Caki2 (cell line): ENCODE data around the gene RBMX. TPM values are rescaled to one million over a fixed set of nuclear protein-coding genes. Genes with fewer than 3 reads are reported as not detected.
"Not testable (repeated sequence)": the region's sequence is repeated elsewhere in the genome, so short reads cannot be mapped to it uniquely, and the experiment has no call there.

Experiments
- DNase-seq: peaks from one replicate; pipeline ENCODE4 v3.0.0-alpha.2; 2015; ENCODE audit warnings: low read depth
- in situ Hi-C: cut with HindIII; loops from 2 replicates; pipeline ENCODE4 v1.10.0; 2016; ENCODE audit warnings: low sequenced_read_pairs, low pct_unique_long_range_greater_than_20kb, mixed read lengths
- total RNA-seq: library from RNA; depleted of rRNA; stranded (reverse); fragments of >200 nt; shearing (Covaris generic); gene quantifications from 2 replicates; pipeline ENCODE4 v1.2.3, GENCODE V29; 2014; ENCODE audit warnings: low replicate concordance

Gene RBMX
- total RNA-seq, 1 experiment from 2014 or later, result 364 TPM

DNA sequence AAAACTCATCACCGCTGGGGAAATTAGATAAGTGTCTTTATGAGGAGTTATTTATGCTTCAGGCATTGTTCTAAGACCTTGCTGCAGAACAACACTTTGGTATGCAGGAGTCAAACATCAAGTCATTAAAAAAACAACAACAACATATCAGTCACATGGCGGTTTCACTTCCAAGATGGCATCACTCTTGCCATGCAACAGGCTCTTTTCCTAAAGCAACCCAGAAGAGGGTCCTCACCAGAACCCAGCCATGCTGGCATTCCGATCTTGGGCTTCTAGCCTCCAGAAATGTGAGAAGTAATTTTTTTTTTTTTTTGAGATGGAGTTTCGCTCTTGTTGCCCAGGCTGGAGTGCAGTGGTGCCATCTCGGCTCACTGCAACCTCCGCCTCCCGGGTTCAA lies 8.7 kb upstream of the RBMX start:
- in situ Hi-C loops, result no loop called here
- DNase-seq, result no peak

DNA sequence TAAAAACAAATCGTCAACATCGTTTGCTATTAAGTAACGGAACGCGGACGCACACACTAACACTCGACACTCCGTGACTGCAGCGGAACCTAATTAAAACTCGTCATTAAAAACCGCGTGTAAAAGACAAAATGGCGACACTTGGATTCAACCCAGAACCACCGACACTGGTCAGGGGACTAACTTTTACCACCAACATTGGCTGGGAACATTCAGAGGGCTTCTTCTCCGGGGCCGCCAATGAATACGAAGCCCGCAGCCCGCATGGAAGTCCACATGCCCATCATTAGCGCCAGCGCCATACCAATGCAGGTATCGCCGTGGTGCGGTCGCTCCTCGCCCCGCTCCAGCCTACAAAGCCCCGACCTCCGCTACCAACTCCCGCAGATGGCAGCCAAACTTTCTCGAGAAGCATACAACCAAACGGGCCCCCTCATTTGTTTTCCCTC lies 498 bp downstream of the RBMX start:
- in situ Hi-C loops, result no loop called here
- DNase-seq, result peak; percentile 19

DNA sequence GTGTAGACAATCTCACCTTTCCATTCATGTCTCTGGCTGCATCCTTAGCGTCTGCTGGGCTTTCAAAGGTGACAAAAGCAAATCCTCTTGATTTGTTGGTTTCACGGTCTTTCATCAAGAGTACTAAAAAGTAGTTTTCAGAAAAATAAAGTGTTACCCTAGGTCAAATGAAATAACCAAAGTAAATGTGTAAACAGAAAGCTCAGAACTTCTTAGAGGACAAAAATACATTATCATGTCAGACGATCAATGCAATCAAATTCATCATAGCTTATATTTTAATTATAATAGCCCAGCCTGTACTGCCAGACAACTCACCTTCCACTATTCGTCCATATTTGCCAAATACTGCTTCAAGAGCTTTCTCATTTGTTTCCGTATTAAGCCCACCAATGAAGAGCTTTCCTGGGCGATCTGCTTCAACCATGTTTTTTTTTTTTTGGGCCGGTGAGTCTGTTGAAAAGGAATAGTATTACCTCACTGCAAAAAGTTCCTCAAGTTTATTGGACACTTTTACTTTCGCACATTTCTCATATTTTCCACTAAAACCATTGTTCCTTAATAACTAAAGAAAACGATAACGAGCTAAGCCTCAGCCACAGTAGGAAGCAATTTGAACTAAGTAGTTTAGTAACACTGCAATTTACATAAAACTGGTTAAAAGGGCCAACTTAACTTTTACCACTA lies 1.4 kb downstream of the RBMX start:
- in situ Hi-C loops, result no loop called here
- no peak for DNase-seq

DNA sequence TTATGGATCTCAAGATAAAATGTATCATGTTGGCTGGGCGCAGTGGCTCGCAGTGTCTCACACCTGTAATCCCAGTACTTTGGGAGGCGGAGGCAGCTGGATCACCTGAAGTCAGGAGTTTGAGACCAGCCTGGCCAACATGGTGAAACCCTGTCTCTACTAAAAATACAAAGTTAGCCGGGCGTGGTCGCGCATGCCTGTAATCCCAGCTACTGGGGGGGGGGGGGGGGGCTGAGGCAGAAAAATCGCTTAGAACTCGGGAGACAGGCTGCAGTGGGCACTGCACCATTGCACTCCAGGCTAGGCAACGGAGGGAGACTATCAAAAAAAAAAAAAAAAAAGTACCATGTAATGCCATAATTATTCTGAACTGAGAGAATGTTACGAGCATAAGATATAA lies 2.1 kb downstream of the RBMX start:
- no peak for DNase-seq
- in situ Hi-C loops, result no loop called here

DNA sequence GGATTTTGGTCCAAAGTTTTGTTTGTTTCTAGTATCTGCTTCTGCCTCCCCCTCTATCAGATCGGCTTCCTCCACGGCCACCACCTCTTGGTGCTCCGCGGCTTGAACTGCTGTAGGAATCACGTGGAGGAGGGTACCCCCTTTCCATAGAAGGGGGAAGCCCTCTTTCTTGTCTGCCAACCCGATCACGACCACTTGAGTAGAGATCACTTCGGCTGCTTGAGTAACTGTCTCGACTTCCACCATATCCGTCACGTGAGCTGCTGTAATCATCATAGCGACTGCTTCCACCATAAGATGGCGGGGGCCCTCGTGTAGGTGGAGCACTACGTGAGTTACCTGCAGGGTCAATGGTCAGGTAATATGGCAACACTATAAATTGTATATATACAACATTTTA lies 6.4 kb downstream of the RBMX start:
- DNase-seq, in situ Hi-C loops: not testable (repeated sequence)

DNA sequence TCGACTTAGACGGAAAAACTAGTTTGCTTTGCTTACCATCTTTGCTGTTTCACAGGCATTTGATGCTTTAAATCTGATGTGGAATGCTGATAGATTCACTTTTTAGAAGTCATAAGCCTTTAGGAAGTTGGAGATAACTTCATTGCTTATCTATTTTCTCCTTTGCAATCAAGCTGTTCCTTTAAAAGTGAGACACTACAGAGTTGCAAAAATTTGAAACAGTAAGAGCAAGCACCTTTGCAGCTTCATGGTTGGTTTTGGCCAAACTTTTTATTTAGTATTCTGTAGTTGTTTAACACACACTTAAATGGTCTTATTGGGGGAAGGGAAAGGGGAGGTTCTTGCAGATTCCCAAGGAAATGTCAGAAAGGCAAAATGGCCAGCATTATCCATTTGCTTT lies 7.3 kb downstream of the RBMX start:
- in situ Hi-C loops, DNase-seq: not testable (repeated sequence)

DNA sequence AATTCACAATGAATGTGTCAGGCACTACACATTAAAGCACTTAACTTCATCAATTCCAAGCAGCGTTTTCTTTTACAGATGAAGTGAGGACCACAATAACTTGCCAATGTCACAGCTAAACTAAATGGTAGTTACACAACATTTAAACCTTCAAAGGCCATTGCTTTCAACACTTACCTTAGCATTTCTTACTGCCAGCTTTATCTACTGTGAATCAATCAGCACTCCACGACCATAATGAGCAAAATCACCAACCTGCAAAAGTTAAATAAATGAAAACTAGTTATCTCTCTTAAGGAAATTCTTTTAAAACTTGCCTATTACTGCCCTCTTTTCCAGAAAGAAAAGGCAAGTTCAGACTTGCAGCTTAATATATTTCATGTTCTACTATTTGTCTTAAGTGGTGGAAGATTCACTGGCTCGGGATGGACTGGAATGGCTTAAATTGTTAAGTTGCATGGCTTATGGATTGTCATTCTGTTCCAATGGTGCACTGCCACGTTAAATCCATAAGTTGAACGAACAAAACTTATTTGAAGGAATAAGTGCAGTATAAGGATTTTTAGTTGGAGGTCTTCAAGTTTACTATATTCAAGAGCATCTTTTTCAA lies 8.3 kb downstream of the RBMX start:
- in situ Hi-C loops, result no loop called here
- DNase-seq, result no peak

DNA sequence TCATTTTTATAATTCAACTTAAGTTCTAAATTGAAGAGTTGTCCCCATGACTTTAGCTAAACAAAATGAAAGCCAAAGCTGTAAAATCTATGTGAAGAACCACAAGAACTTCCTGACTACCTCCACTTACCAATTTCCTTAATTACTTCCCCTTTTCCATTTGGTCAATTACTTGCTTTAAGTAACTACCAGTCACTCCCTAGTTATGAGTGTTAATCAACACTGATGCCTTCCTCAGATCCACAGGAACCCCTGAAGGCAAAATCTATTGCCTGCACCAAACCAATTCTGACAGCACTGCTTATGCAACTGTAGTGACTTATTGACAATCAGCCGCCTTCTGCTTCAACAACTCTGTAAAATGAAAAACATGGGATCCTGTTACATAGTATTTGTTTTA lies 10.5 kb downstream of the RBMX start:
- no peak for DNase-seq
- in situ Hi-C loops, result no loop called here

DNA sequence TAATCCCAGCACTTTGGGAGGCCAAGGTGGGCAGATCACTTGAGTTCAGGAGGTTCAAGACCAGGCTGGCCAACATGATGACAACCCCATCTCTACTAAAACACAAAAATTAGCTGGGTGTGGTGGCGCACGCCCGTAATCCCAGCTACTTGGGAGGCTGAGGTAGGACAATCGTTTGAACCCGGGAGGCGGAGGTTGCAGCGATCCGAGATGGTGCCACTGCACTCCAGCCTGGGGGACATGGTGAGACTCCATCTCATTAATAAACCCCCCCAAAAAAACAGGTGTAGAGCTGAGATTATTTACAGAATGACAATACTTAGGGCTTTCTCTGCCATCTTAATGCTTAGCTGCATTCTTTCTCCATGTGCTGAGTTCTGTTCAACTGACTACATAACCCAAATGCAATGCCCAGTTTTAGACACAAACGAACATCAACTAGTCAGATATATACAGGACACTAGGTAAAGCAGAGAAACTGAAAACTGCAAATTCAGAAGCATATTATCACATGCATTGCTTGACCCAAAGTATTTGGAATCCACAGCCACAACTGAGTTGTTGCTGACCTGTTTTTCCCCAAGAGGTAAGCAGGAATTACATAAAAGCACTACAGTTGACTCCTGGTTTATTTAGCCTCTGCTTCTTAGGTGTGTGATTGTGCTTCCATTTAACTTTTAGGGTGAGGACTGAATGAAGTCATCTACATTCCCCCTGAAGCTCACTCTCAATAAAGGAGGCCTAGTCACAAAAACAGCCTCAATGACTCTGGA lies 12.1 kb downstream of the RBMX start:
- in situ Hi-C loops, result no loop called here
- no peak for DNase-seq

DNA sequence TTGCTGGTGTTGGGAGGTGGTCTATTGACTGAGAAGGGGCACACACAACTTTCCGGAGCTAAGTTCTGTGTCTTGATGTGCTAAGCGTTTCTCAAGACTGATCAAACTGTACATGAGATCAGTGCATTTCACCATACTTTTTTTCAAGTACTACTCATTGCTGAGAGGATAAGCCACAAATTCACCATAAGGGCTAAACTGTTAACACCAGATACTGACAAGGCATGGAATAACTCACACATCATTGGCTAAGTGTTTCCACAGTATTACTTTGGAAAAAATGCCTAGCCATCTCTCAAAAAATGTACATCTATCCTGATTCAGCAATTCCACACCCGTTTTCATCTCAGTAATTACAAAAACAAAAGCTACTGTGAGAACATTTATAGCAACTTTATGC lies 13.0 kb downstream of the RBMX start:
- no peak for DNase-seq
- in situ Hi-C loops, result no loop called here

DNA sequence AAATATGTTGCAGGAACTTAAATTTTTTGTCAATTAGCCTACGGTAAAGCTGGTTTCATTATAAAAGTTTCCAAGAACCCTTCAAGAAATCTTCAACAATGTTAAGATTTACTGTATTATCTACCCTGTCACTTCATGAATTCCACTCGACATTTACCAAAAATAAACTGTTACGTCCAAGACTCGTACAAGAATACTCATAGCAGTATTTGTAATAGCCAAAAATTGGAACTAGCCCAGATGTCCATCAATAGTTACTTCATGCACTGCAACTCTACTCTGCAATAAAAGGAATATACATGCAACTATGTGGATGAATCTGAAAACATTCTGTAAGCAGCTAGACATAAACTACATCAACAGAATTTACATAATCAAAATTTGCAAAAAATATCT lies 13.4 kb downstream of the RBMX start:
- in situ Hi-C loops, result no loop called here
- no peak for DNase-seq

DNA sequence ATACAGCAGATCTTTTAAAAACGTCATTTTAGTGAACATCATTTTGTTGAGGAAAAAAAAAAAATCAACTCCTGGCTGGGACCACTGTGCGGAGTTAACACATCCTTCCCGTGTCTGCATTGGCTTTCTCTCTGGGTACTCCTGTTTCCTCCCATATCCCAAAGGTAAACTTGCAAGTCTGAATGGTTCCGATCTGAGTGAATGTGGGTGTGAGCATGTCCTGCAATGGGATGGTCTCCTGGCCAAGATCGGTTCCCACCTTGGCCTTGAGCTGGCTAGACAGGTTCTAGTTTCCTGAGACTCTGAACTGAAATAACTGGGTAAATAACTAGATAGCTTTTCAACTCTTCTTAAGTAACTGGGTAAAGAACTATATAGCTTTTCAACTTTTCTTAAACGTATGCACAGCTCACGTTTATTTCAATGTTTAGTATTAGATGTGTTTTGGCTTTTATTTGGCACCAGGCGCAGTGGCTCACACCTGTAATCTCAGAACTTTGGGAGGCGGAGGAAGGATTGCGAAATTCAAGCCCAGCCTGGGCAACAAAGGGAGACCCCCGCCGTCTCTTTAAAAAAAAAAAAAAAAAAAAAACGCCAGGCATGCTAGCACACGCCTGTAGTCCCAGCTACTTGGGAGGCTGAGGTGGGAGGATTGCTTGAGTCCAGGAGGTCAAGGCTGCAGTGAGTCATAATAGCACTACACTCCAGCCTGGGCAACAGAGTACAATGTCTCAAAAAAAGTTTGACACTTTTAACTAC lies 14.0 kb downstream of the RBMX start:
- in situ Hi-C loops, result no loop called here
- DNase-seq, result no peak

DNA sequence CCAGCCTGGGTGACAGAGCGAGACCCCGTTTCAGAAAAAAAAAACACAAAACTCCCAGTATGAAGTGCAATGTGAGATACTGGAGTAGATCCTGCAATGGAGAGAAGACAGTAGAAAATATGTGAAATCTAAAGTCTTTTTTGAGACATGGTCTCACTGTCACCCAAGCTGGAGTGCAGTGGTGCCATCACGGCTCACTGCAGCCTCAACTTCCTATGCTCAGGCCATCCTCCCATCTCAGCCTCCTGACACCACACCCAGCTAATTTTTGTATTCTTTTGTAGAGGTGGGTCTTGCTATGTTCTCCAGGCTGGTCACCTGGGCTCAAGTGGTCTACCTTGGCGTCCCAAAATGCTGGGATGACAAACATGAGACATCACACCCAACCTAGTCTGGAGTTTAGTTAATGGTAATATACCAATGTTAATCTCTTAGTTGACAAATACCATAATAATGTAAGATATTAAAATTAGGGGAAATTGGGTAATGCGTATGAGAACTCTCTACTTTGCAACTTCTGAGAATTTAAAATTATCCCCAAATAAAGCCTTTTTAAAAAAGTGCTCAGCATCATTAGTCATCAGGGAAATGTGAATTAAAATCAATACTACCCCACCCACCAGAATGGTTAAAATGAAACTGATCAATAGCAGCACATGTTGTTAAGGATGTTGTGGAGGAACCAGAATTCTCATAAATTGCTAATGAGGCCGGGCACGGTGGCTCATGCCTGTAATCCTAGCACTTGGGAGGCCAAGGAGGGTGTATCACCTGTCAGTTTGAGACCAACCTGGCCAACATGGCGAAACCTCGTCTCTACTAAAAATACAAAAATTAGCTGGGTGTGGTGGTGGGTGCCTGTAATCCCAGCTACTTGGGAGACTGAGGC lies 15.0 kb downstream of the RBMX start:
- no peak for DNase-seq
- in situ Hi-C loops, result no loop called here

DNA sequence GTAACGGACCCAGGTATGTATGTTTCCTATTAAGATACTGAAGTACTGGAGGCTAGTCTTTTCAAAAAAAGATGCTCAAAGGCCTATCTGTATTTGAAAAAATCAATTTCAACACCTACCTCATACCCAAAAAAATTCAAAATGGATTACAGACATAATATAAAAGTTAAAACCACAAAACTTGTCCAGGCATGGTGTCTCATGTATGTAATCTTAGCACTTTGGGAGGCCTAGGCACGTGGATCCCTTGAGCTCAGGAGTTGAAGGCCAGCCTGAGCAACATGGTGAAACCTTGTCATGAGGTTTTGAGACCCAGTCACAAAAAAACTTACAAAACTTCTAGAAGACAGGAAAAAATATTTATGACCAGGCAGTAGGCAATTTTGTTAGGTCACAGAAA lies 16.7 kb downstream of the RBMX start:
- DNase-seq, result no peak
- in situ Hi-C loops, result no loop called here

DNA sequence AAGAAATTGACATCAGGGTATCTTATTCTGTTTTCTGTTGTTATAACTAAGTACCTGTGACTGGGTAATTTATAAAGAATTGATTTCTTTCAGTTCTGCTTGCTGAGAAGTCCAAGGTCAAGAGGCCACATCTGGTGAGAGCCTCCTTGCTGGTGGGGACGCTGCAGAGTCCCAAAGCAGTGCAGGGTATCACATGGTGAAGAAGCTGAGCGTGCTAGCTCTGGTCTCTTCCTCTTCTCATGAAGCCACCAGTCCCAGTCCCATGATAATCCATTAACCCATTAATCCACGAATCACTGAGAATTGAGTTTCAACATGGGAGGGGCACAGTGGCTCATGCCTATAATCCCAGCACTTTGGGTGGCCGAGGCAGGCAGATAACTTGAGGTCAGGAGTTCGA lies 18.0 kb downstream of the RBMX start:
- no peak for DNase-seq
- in situ Hi-C loops, result no loop called here

DNA sequence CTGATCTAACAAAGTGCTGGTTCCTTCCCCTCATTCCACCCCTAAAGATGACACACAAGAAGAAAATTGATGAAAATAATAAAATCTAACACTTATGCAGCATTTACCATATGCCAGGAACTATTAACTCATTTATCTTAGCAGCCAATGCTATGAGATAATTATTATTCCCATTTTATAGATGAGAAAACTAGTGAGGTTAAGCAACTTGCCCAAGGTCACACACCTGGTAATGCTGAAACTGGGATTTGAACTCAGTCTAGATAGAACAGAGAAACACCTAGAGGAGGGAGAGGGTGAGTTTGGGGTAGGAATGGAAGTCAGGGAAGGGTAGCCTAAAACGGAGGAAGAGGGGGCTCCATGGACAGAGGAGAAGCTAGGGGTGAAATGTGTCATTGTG lies 18.6 kb downstream of the RBMX start:
- no peak for DNase-seq
- in situ Hi-C loops, result no loop called here

DNA sequence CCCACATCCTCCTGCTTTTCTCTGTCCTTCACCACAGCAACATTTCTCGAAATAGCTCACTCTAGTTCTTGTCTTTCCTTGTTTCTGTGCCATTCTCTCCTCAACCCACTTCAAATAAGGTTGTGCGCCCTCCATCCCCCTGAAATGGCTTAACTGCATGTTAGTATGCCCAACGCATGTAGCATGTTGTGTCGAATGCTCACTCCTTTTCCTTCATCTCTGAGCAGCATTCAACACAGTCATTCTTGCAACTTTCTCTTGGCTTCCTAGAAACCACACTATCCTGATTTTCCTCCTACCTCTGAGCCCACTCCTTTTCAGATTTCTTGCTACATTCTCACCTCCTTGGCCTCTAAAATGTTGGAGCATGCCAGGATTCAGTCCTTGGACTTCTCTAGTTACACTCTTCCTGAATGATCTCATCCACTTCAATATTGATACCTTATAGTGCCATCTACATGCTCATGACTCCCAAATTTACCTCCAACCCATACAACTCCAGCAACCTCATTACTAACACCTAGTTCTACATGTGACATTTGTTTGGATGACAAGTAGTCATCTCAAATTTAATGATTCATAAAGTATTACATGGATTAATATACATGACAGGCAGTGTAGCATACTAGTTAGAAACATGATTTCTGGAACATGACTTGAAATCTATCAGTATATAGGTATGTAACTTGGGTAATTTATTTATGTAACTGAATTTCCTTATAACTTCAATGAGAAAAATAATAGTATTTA lies 22.3 kb downstream of the RBMX start:
- no peak for DNase-seq
- in situ Hi-C loops, result no loop called here
